Measurements from ENCODE around the gene SAMD8.

The SAMD8 gene

GRCh38 chr10:75228278-75228677 is 116.8 kb downstream of the SAMD8 start:
- DNase-seq = no peak

- no peak for DNase-seq
Observed at GRCh38 chr10:75228834-75229233, 117.4 kb downstream of the SAMD8 start.

GRCh38 chr10:75229971-75230370 is 118.5 kb downstream of the SAMD8 start:
- no peak for DNase-seq

- peak; percentile 97 for DNase-seq
Observed at GRCh38 chr10:75230600-75231038, 119.2 kb downstream of the SAMD8 start.
